ENCODE measurements around the gene COX20.
A peak's percentile ranks its signal among the peaks of the same experiment; 100 is the strongest.
"Not testable (repeated sequence)": the region's sequence is repeated elsewhere in the genome, so short reads cannot be mapped to it uniquely, and the experiment has no call there.

The COX20 gene

GRCh38 chr1:244821134-244821533 lies 14.3 kb upstream of the COX20 start:
- no peak for TF ChIP-seq CTCF (IDR thresholded peaks at IDR 0.05; ENCODE audit: control insufficient read depth, extremely low read depth, insufficient read depth)
- no peak overlapping the region for H3K4me3 ChIP-seq (ENCODE audit: low read depth, low read length)
- DNase-seq (ENCODE audit: low read depth) = no peak

DNA sequence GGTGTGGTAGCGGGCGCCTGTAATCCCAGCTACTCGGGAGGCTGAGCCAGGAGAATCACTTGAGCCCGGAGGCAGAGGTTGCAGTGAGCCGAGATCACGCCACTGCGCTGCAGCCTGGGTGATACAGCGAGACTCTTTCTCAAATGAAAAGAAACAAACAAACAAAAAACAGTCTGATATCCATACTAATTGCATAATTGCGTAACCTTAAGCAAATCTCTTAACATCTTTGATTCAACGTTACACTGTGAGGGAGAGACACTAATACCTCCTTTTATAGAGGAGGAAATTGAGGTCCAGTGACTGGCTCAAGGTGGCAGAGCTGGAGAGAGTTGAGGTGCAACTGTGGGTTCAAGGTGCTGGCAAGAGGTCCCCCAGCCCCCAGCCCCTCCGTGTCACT lies 12.6 kb upstream of the COX20 start:
- no peak for TF ChIP-seq CTCF (IDR thresholded peaks at IDR 0.05; ENCODE audit: control insufficient read depth, extremely low read depth, insufficient read depth)
- no peak overlapping the region for H3K4me3 ChIP-seq (ENCODE audit: low read depth, low read length)
- DNase-seq (ENCODE audit: low read depth) = no peak

GRCh38 chr1:244826712-244827111 lies 8.7 kb upstream of the COX20 start:
- peak; percentile 71 for DNase-seq (ENCODE audit: low read depth)
- H3K4me3 ChIP-seq (ENCODE audit: low read depth, low read length) = no peak overlapping the region
- TF ChIP-seq CTCF (IDR thresholded peaks at IDR 0.05; ENCODE audit: control insufficient read depth, extremely low read depth, insufficient read depth) = no peak

DNA sequence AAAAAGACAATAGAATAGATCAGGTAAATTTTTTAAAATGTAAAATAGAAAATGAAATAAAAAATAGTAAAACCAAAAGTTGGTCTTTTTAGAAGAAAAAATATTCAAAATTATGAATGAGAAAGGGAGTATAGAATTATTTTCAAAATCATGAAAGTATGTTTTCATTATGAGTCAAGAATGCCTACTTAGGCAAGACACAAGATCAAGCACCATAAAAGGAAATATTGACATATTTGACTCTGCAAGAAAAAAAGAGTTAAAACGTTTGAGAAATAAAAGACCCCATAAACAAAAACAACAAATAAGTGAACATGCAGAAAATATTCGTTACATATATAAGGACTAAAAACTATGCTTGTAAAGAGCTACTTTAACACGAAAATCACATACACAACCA lies 4.8 kb upstream of the COX20 start:
- no peak overlapping the region for H3K4me3 ChIP-seq (ENCODE audit: low read depth, low read length)
- TF ChIP-seq CTCF (IDR thresholded peaks at IDR 0.05; ENCODE audit: control insufficient read depth, extremely low read depth, insufficient read depth) = no peak
- no peak for DNase-seq (ENCODE audit: low read depth)

DNA sequence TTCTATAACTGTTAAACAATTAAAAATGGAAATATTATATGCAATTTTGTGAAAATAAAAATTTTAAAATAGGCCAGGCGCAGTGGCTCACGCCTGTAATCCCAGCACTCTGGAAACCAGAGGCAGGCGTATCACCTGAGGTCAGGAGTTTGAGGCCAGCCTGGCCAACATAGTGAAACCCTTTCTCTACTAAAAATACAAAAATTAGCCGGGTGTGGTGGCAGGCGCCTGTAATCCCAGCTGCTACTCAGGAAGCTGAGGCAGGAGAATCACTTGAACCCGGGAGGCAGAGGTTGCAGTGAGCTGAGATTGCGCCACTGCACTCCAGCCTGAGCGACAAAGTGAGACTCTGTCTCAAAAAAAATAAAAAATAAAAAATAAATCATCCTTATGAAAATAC lies 2.2 kb upstream of the COX20 start:
- not testable (repeated sequence) for H3K4me3 ChIP-seq (ENCODE audit: low read depth, low read length); DNase-seq (ENCODE audit: low read depth)

DNA sequence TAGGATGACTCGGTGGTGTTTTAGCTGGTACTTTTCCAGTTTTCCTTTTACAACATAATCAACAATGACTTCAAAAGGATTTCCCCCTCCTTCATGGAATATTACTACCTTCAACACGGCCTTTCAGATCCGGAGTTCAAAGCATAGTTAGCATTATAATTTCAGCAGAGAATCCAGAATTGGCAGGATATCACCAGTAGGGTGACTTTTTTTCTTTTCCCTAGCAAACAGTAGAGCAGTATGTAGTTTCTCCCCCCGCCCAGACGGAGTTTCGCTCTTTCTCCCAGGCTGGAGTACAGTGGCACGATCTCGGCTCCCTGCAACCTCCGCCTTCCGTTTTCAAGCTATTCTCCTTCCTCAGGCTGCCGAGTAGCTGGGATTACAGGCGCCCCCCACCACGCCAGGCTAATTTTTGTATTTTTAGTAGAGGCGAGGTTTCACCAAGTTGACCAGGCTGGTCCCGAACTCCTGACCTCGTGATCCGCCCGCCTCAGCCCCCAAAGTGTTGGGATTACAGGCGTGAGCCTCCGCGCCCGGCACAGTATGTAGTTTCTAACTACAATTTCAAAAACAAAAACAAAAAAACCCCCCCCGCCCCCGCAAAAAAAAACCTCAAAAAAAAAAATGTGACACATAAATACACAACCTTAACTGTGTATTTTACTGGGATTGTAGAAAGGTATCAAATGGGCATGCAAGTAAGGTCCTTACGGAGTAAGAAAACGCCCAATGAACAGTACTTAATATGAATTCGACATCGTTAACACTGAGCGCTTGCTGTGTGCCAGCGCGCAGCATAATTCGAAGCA lies 1.5 kb upstream of the COX20 start:
- TF ChIP-seq CTCF (IDR thresholded peaks at IDR 0.05; ENCODE audit: control insufficient read depth, extremely low read depth, insufficient read depth) = no peak
- DNase-seq (ENCODE audit: low read depth) = no peak
- H3K4me3 ChIP-seq (ENCODE audit: low read depth, low read length) = no peak overlapping the region; the same call in 1 of the 2 replicates

DNA sequence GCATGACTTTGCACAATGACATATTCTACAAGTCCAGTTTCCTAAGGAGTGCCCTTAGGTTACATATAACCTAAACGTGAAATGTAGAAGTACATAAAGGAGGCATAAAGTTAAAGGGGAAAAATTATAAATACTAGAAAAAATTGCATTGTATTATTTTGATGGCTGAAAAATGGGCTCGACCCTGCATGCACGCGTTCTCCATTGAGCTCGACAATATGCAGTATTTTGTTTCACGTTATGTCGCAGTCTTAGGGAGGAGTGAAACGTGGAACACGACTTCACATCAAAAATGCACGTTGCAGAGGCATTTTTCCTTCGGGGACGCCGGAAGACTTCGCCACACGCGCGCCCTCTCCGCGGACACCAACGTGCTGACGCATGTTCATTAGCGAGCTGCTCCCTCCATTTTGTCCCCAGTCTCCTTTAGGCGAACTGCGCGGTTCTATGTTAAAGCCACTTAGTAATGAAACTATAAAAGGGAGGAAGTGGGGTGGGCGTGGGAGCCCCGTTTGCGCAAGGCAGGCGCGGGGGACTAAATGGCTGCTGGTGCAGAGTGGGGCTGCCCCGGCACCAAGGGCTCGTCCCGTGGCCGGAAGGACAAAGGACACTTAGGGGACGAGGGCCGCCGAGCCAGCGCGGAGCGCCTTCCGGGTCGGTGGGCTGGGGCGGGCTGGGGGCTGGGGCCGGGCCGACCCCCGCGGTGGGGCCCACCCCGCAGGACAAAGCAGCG lies 749 bp upstream of the COX20 start:
- TF ChIP-seq CTCF (IDR thresholded peaks at IDR 0.05; ENCODE audit: control insufficient read depth, extremely low read depth, insufficient read depth) = no peak
- DNase-seq (ENCODE audit: low read depth) = no peak
- peak overlapping the region; percentile 61 for H3K4me3 ChIP-seq (ENCODE audit: low read depth, low read length)
